Right lobe of liver (tissue), 6 donors: Measurements from ENCODE around the gene ZNF385A. TPM values are rescaled to one million over a fixed set of nuclear protein-coding genes. Genes with fewer than 3 reads are reported as not detected.

Source experiments
- ATAC-seq, 4 donors: fragments of 200-7000 bp; cut with Tn5 transposase; one replicate each; pipeline ENCODE4 v1.9.1; 2020; ENCODE audit warnings: mild to moderate bottlenecking in 4 of 4, moderate library complexity in 4 of 4
- DNase-seq, 3 donors: peaks; one replicate each; pipeline ENCODE4 v3.0.0-alpha.2; 2020
- H3K27ac ChIP-seq, 3 donors: fragments of 200-600 bp; one replicate each; pipeline ENCODE4 v1.8.0; 2022
- H3K27me3 ChIP-seq, 2 donors: fragments of 200-600 bp; one replicate each; pipeline ENCODE4 v1.8.0; 2022
- H3K36me3 ChIP-seq, 4 donors: fragments of 200-600 bp; sonication (generic) in 1 of 4; one replicate each; pipeline versions ENCODE4 v1.5.1 to v1.8.0; 2017 to 2022; ENCODE audit warnings: control low read depth in 1 of 4
- H3K4me1 ChIP-seq, 4 donors: fragments of 200-600 bp; sonication (generic) in 1 of 4; one replicate each; pipeline versions ENCODE4 v1.5.1 to v1.8.0; 2017 to 2022; ENCODE audit warnings: control low read depth in 1 of 4
- H3K4me3 ChIP-seq, 3 donors: fragments of 200-600 bp; one replicate each; pipeline ENCODE4 v1.8.0; 2022
- H3K9me3 ChIP-seq, 4 donors: fragments of 200-600 bp; sonication (generic) in 1 of 4; one replicate each; pipeline versions ENCODE4 v1.5.1 to v1.8.0; 2017 to 2022; ENCODE audit warnings: control low read depth in 1 of 4
- CTCF ChIP-seq, 4 donors: fragments of 200-600 bp in 3 of 4; fragments of 450-650 bp in 1 of 4; IDR thresholded peaks; one replicate each; pipeline versions ENCODE4 v1.5.1 to v1.8.0; 2016 to 2022; ENCODE audit warnings: antibody characterized with exemption in 4 of 4, mild to moderate bottlenecking in 2 of 4
- POLR2A ChIP-seq: fragments of 450-650 bp; IDR thresholded peaks from one replicate; pipeline ENCODE4 v1.6.1; 2017; ENCODE audit warnings: antibody characterized with exemption, mild to moderate bottlenecking
- WGBS: methylation state at CpG from one replicate; pipeline ENCODE4 v1.1.6; 2018; ENCODE audit warnings: low coverage, low lambda C conversion rate; ENCODE audit not compliant: insufficient coverage; ENCODE audit errors: missing lambda C conversion rate; 5-methylcytosine and 5-hydroxymethylcytosine counted together
- intact Hi-C, 2 donors: fragments of 100-400 bp; cut with DNase I; formaldehyde crosslinking; loops; one replicate each; pipeline versions ENCODE4 v1.11.2 to v1.14.1; 2022
- long read RNA-seq: library from polyadenylated mRNA; unstranded; transcript quantifications from one replicate; pipeline ENCODE4 v2.0.0, GENCODE V29; 2019
- total RNA-seq, 6 experiments: library from RNA; depleted of rRNA in 2 of 6; stranded (reverse); fragments of >200 nt in 2 of 6; fragmentation: NEBNext Ultra II Directional in 3 of 6; extraction: Animal tissue kit (Norgen Biotek cat#: 25700) in 3 of 6; gene quantifications; one replicate each; pipeline versions ENCODE4 v1.1.0 to v1.2.4, GENCODE V29; 2016 to 2023
- donor health status: DM: no; HTN: yes; CAD: no.
- donor health status: DM: no; HTN: no; CAD: no.
- donor health status: DM: no; HTN: no; CAD: no.
- donor health status: DM: no; HTN: yes; CAD: no.
- donor health status: DM: no; HTN: yes; CAD: no.

The ZNF385A gene
- total RNA-seq = 1 to 10 TPM; 2.4 to 9.3 (median 3.7) TPM
- long read RNA-seq = 0 reads

GRCh38 chr12:54384591-54385041, at the start of gene ZNF385A:
TSS of gene ZNF385A (minus strand) at chr12:54384733. CDS start at chr12:54384514, 219 bp downstream.
- ATAC-seq (peak; percentile 35 to 64 (median 50)), DNase-seq (no peak)
- Histone ChIP-seq H3K27me3 (no peaks in the 10 kb centered on the region), H3K9me3 (no peaks in the 10 kb centered on the region), H3K36me3 (no peaks in the 10 kb centered on the region), H3K4me3 (no peak within 1 kb of the TSS), H3K27ac (peak within 1 kb of the TSS in 1 of 3 donors; percentile 26), H3K4me1 (no peaks in the 10 kb centered on the region)
- no CpG with 5 or more reads among the region's 1 CpG for WGBS
- intact Hi-C loops = no loop called here
- TF ChIP-seq POLR2A = peak; percentile 19
- no peak for TF ChIP-seq CTCF (IDR thresholded peaks at IDR 0.05)

- WGBS = no CpG with 5 or more reads among the region's 4 CpGs
- no peak for DNase-seq
- Histone ChIP-seq H3K4me1 (peaks cover 0 to 36% (median 16%) of the 10 kb centered on the region in 4 donors), H3K27ac (peak overlapping the region in 1 of 3 donors; percentile 36), H3K36me3 (no peaks in the 10 kb centered on the region), H3K9me3 (no peaks in the 10 kb centered on the region), H3K4me3 (no peak overlapping the region), H3K27me3 (no peaks in the 10 kb centered on the region)
- intact Hi-C loops = no loop called here
- TF ChIP-seq CTCF (IDR thresholded peaks at IDR 0.05) (no peak), POLR2A (no peak)
- peak; percentile 2 to 40 (median 12) for ATAC-seq
Measured at GRCh38 chr12:54432815-54433164, 48.3 kb upstream of the ZNF385A start.

- H3K9me3 ChIP-seq = no peaks in the 10 kb centered on the region
- intact Hi-C loops = no loop called here
- ATAC-seq (peak; percentile 33 to 80 (median 51)), DNase-seq (peak in 1 of 3 donors; percentile 89)
- peaks cover 0 to 36% (median 16%) of the 10 kb centered on the region in 4 donors for H3K4me1 ChIP-seq
- H3K27ac ChIP-seq = peak overlapping the region in 1 of 3 donors; percentile 36
- 22% methylated on average over 8 of the region's 9 CpGs for WGBS
- no peak for TF ChIP-seq POLR2A
- TF ChIP-seq CTCF (IDR thresholded peaks at IDR 0.05) = no peak
- no peak overlapping the region for H3K4me3 ChIP-seq
- H3K27me3 ChIP-seq = no peaks in the 10 kb centered on the region
- no peaks in the 10 kb centered on the region for H3K36me3 ChIP-seq
Measured at GRCh38 chr12:54431911-54432814, 47.6 kb upstream of the ZNF385A start.

GRCh38 chr12:54430471-54431069, 46.0 kb upstream of the ZNF385A start:
- Histone ChIP-seq H3K27ac (no peak overlapping the region), H3K4me3 (no peak overlapping the region), H3K27me3 (no peaks in the 10 kb centered on the region), H3K9me3 (no peaks in the 10 kb centered on the region), H3K4me1 (peaks cover 0 to 30% (median 13%) of the 10 kb centered on the region in 4 donors), H3K36me3 (no peaks in the 10 kb centered on the region)
- no peak for TF ChIP-seq CTCF (IDR thresholded peaks at IDR 0.05)
- TF ChIP-seq POLR2A = no peak
- 78% methylated on average over 1 of the region's 5 CpGs for WGBS
- ATAC-seq = no peak
- intact Hi-C loops = no loop called here
- DNase-seq = no peak
